Right atrium auricular region (tissue), 2 donors: ENCODE results near the gene PALD1. TPM values are rescaled to one million over a fixed set of nuclear protein-coding genes. Genes with fewer than 3 reads are reported as not detected.

Experiments
- DNase-seq: peaks from one replicate; pipeline ENCODE4 v3.0.0-alpha.2; 2019; ENCODE audit warnings: low spot score
- H3K27ac ChIP-seq, 2 donors: fragments of 200-600 bp; sonication (generic); 1 replicate in 1 of 2; 2 replicates in 1 of 2; pipeline ENCODE4 v1.5.1; 2016 to 2019
- H3K27me3 ChIP-seq, 2 donors: fragments of 200-600 bp; sonication (generic); one replicate each; pipeline versions ENCODE4 v1.5.1 to v1.6.0; 2017 to 2019
- H3K36me3 ChIP-seq: fragments of 200-600 bp; sonication (generic); one replicate; pipeline ENCODE4 v1.5.1; 2016
- H3K4me1 ChIP-seq, 2 donors: fragments of 200-600 bp; sonication (generic); one replicate each; pipeline versions ENCODE4 v1.5.1 to v1.6.0; 2017 to 2019
- H3K4me3 ChIP-seq, 2 donors: fragments of 200-600 bp; sonication (generic); 1 replicate in 1 of 2; 2 replicates in 1 of 2; pipeline ENCODE4 v1.5.1; 2017 to 2019; ENCODE audit warnings: mild to moderate bottlenecking in 1 of 2, moderate library complexity in 1 of 2
- H3K9me3 ChIP-seq, 2 donors: fragments of 200-600 bp; sonication (generic); one replicate each; pipeline ENCODE4 v1.5.1; 2019
- total RNA-seq, 2 donors: library from RNA; depleted of rRNA; stranded (reverse); fragments of >200 nt; gene quantifications; one replicate each; pipeline ENCODE4 v1.1.0, GENCODE V29; 2016
- TF ChIP-seq, protein P1 (sequence below), 2 donors: fragments of 200-600 bp; sonication (generic); IDR thresholded peaks; one replicate each; pipeline ENCODE4 v1.5.1; 2019; ENCODE audit warnings: antibody characterized with exemption in 2 of 2

The PALD1 gene
- total RNA-seq, 2 donors from 2014 or later, result 4.9 to 8.5 TPM

DNA sequence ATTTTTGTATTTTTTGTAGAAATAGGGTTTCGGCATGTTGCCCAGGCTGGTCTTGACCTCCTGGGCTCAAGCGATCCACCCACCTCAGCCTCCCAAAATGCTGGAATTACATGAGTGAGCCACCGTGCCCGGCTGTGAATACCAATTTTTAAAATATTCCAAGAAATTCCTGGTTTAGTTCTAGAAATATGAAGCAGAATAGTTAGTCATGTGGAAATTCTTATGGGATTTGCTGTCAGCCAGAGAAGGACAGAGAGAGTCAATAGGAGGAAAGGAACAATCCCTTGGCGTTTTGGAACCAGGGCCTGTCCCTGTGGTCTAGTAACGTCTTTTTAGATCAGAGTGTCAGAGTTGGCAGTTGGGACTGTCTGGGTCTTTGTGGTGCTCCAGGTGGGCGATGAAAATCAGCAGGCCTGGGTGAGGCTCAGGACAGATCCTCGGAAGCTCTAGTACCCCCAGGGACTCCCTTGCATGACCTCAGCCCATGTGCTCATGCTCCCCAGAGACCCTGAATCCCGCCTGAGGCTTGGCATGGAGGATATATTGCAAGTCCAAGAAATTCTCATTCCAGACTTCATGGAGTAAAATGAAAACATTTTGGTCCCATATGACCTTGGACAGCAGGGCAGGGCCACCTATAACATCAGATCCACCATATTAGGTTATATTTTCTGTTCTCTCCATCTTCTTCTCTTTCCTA, 44.8 kb upstream of the PALD1 start:
- no peak for DNase-seq
- peaks cover 0 to 47% of the 10 kb centered on the region in 2 donors for H3K4me1 ChIP-seq
- TF ChIP-seq, protein P1, sequence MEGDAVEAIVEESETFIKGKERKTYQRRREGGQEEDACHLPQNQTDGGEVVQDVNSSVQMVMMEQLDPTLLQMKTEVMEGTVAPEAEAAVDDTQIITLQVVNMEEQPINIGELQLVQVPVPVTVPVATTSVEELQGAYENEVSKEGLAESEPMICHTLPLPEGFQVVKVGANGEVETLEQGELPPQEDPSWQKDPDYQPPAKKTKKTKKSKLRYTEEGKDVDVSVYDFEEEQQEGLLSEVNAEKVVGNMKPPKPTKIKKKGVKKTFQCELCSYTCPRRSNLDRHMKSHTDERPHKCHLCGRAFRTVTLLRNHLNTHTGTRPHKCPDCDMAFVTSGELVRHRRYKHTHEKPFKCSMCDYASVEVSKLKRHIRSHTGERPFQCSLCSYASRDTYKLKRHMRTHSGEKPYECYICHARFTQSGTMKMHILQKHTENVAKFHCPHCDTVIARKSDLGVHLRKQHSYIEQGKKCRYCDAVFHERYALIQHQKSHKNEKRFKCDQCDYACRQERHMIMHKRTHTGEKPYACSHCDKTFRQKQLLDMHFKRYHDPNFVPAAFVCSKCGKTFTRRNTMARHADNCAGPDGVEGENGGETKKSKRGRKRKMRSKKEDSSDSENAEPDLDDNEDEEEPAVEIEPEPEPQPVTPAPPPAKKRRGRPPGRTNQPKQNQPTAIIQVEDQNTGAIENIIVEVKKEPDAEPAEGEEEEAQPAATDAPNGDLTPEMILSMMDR (IDR thresholded peaks at IDR 0.05), result no peak

DNA sequence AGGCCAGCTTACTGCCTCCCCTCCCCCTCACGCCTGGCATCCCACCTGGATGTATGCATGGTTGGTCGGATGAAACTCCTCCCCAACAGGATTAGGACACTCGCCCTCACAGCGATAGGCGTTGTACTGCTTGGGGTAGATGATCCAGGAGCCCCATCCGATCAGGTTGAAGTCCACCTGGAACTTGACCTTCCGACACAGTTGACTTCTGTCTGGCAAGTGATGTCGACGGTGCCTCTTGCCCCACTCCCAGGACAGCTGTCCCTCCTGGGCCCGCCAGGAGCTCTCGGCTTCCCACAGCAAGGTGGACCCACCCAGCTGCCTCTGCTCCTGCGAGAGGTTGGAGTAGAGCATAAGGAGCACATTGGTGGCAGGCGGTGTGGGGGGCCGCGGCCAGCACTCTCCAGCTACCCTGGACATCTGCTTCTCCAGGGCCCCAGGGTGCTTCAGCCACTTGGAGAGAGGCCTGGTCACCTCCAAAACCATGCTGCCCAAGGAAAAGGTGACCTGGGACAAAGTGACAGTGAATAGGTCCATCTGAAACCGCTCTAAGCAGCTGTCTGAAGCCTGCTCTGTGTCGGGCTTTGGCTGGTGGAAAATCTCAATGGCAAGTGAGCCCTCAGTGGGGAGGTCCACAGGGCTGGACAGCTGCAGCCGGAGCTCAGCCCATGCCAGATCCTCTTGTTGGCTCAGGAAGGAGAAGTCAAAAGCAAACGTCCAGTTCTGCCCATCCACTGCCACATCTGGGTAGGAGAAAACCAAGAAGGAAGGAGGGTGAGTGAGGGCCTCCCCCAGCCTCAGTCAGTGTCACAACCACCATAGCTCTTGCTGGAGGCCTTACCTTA, 43.1 kb upstream of the PALD1 start:
- Histone ChIP-seq H3K9me3 (no peaks in the 10 kb centered on the region), H3K4me1 (peaks cover 0 to 40% of the 10 kb centered on the region in 2 donors), H3K4me3 (no peak overlapping the region), H3K27me3 (peaks cover 0 to 6% of the 10 kb centered on the region in 2 donors), H3K27ac (no peak overlapping the region), H3K36me3 (no peaks in the 10 kb centered on the region)
- DNase-seq, result no peak
- TF ChIP-seq, protein P1 (IDR thresholded peaks at IDR 0.05), result no peak

More for the DNA sequence above, 44.8 kb upstream of the PALD1 start:
- Histone ChIP-seq H3K36me3 (peaks cover 11% of the 10 kb centered on the region), H3K9me3 (no peaks in the 10 kb centered on the region), H3K27me3 (no peaks in the 10 kb centered on the region), H3K27ac (peak overlapping the region; percentile 82 to 85), H3K4me3 (no peak overlapping the region)

DNA sequence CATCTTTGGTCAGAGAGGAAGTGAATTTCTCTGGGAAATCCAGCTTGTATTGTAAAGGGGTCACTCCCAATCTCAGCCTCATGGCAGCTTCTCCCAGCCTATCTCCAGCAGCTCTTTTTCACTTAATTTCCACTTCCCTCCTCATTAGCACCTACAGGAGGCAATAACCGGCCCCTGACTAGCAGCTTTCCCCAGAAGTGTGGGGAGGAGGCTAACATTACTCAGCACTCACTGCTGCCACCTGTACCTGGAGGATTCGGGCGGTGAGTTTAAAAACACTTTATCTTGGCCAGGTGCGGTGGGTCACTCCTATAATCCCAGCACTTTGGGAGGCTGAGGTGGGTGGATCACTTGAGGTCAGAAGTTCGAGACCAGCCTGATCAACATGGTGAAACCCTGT, 40.8 kb upstream of the PALD1 start:
- H3K27me3 ChIP-seq, result peaks cover 0 to 6% of the 10 kb centered on the region in 2 donors
- no peak overlapping the region for H3K4me3 ChIP-seq
- TF ChIP-seq, protein P1 (IDR thresholded peaks at IDR 0.05), result no peak
- H3K9me3 ChIP-seq, result no peaks in the 10 kb centered on the region
- no peak overlapping the region for H3K27ac ChIP-seq
- H3K36me3 ChIP-seq, result no peaks in the 10 kb centered on the region
- H3K4me1 ChIP-seq, result peaks cover 0 to 30% of the 10 kb centered on the region in 2 donors
- no peak for DNase-seq

GRCh38 chr10:70440296-70441160, 38.0 kb upstream of the PALD1 start:
- H3K36me3 ChIP-seq, result no peaks in the 10 kb centered on the region
- no peak overlapping the region for H3K27ac ChIP-seq
- H3K4me1 ChIP-seq, result peaks cover 0 to 20% of the 10 kb centered on the region in 2 donors
- DNase-seq, result no peak
- no peaks in the 10 kb centered on the region for H3K9me3 ChIP-seq
- TF ChIP-seq, protein P1 (IDR thresholded peaks at IDR 0.05), result no peak
- peak overlapping the region in 1 of 2 donors; percentile 39 for H3K4me3 ChIP-seq
- H3K27me3 ChIP-seq, result peaks cover 0 to 6% of the 10 kb centered on the region in 2 donors

DNA sequence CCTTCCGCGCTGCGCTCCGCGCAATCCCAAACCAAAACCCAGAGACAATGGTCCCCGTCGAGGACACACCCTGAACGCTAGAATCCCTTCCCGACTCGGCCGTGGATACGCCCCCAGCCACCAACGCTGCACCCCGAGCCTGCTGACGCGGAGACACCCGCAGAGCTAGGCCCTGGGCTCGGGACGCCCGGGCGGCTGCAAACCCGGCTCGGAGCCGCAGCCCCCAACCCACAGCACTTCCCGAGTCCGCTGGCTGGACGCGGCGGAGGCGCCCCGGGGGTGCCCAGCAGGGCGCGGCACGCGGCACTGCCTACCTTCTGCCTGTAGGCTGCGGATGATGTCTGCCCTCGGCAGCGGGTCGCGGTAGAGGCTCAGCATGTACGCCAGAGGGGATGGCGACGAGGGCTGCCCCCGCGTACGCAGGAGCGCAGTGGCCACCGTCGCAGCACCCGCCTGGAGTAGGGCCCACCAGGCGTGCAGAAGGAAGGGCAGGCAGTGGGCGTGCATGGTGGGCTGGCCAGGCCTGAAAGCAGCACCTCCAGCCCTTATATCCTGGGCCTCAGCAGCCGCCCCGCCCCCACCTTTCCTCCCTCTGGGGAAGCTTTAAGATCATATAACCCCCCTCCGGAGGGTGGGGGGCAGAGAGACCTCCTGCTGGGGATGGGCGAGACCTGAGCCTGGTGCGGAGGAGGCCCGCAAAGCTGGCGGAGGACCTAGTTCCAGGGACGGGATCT, 37.2 kb upstream of the PALD1 start, which contains the start of gene NODAL:
Gene NODAL (minus strand): TSS at position 521 of the 734 bp plus-strand sequence. CDS start 14 bp downstream, at position 507.
- Histone ChIP-seq H3K36me3 (no peaks in the 10 kb centered on the region), H3K9me3 (no peaks in the 10 kb centered on the region), H3K27ac (no peak within 1 kb of the TSS), H3K4me3 (peak within 1 kb of the TSS in 1 of 2 donors; percentile 39), H3K4me1 (peaks cover 0 to 28% of the 10 kb centered on the region in 2 donors), H3K27me3 (peaks cover 0 to 6% of the 10 kb centered on the region in 2 donors)
- no peak for DNase-seq
- TF ChIP-seq, protein P1 (IDR thresholded peaks at IDR 0.05), result no peak
